Measurements from ENCODE around the gene FANCI. TPM values are rescaled to one million over a fixed set of nuclear protein-coding genes. Genes with fewer than 3 reads are reported as not detected.

The FANCI gene
- total RNA-seq, 1 donor from 2014 or later: 11.2 TPM

DNA sequence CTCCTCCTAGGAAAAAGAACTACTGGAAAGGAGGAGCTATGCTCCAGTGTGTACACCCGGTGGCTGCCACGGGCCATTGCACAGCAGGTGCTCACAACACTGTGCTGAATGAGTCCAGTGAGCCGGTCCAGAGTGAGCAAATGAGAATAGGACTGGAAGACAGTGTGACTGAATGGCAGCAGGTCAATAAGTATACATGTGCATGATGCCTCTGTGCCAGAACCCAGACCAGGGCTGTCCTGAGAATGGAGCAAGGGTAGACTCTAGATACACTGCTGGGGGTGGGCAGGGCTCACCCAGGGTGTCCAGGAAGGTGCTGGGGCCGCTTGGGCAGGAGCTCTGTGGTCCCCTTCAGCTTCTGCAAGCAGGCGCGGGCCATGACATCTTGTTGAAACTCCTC lies 82.5 kb downstream of the FANCI start:
- Mint-ChIP-seq H3K4me3 (ENCODE audit: unreplicated experiment) (no peak overlapping the region), H3K36me3 (ENCODE audit: low read depth) (peaks cover 50% of the 10 kb centered on the region), H3K27ac (ENCODE audit: unreplicated experiment) (no peak overlapping the region), H3K4me1 (ENCODE audit: low read depth) (peaks cover 15% of the 10 kb centered on the region), H3K27me3 (ENCODE audit: low read depth) (no peaks in the 10 kb centered on the region), H3K9me3 (ENCODE audit: low read depth) (no peaks in the 10 kb centered on the region)
- TF ChIP-seq, protein P1, sequence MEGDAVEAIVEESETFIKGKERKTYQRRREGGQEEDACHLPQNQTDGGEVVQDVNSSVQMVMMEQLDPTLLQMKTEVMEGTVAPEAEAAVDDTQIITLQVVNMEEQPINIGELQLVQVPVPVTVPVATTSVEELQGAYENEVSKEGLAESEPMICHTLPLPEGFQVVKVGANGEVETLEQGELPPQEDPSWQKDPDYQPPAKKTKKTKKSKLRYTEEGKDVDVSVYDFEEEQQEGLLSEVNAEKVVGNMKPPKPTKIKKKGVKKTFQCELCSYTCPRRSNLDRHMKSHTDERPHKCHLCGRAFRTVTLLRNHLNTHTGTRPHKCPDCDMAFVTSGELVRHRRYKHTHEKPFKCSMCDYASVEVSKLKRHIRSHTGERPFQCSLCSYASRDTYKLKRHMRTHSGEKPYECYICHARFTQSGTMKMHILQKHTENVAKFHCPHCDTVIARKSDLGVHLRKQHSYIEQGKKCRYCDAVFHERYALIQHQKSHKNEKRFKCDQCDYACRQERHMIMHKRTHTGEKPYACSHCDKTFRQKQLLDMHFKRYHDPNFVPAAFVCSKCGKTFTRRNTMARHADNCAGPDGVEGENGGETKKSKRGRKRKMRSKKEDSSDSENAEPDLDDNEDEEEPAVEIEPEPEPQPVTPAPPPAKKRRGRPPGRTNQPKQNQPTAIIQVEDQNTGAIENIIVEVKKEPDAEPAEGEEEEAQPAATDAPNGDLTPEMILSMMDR (IDR thresholded peaks at IDR 0.05): no peak
- no peak for DNase-seq (ENCODE audit: low spot score)

DNA sequence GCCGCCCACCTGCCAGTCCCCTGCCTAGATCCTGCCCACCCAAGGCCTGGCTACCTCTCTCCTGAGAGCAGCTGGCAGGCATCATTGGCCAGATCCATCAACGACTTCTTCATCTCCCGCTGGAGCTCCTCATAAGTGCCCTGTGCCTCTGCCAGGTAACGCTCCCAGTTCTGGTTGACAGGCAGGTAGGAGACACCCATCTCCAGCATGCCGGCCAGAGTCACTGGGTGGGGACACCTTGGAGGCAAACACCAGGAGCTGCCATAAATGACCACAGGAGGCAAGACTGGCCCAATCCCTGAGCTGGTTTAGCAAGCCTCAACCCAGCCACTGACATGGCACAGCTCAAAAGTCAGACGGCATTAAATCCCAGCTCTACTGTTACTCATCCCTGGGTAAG lies 83.3 kb downstream of the FANCI start:
- no peak overlapping the region for H3K4me3 Mint-ChIP-seq (ENCODE audit: unreplicated experiment)
- no peaks in the 10 kb centered on the region for H3K9me3 Mint-ChIP-seq (ENCODE audit: low read depth)
- TF ChIP-seq, protein P1 (IDR thresholded peaks at IDR 0.05): no peak
- peaks cover 53% of the 10 kb centered on the region for H3K36me3 Mint-ChIP-seq (ENCODE audit: low read depth)
- no peak overlapping the region for H3K27ac Mint-ChIP-seq (ENCODE audit: unreplicated experiment)
- no peak for DNase-seq (ENCODE audit: low spot score)
- H3K27me3 Mint-ChIP-seq (ENCODE audit: low read depth): no peaks in the 10 kb centered on the region
- H3K4me1 Mint-ChIP-seq (ENCODE audit: low read depth): peaks cover 23% of the 10 kb centered on the region

DNA sequence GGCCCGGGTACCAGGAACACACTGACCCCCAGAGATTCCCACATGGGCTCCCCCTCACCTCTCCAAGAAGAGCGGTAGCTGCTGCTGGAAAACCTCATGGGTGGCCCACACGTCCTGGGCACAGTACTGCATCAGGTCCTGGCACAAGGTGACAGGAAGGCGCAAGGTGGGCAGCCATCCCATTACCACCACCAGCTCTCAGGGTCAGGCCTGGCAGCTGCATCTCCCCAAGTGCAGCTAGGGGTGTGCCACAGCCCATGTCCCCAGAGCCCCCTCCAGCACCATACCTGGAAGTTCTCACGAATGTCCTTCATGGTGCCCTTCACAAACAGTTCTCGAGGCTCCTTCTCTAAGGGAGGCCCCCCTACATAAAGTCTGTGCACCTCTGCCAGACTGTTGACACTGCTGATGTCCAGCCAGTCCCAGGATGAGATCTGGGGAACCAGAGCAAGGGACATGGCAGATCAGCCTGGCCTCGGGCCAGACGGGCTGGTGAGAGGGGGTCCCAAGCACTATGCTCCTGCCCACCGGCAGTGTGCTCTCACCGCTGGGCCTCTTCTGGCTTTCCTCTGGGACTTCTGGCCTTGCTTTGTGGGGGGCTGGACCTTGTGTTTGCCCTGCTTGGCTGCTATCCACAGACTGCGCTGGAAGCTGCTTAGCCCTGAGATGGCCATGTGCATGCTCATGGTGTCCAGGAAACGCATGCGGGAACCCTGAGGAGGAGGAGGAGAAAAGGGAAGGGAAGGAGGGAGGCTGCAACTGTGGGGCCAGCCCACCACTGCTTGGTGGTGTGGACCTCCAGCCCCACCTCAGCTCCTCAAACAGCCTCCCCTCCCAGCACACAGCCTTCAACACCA lies 84.8 kb downstream of the FANCI start:
- peaks cover 32% of the 10 kb centered on the region for H3K4me1 Mint-ChIP-seq (ENCODE audit: low read depth)
- no peak for DNase-seq (ENCODE audit: low spot score)
- H3K27me3 Mint-ChIP-seq (ENCODE audit: low read depth): no peaks in the 10 kb centered on the region
- TF ChIP-seq, protein P1 (IDR thresholded peaks at IDR 0.05): no peak
- no peaks in the 10 kb centered on the region for H3K9me3 Mint-ChIP-seq (ENCODE audit: low read depth)
- H3K4me3 Mint-ChIP-seq (ENCODE audit: unreplicated experiment): no peak overlapping the region
- H3K27ac Mint-ChIP-seq (ENCODE audit: unreplicated experiment): no peak overlapping the region
- H3K36me3 Mint-ChIP-seq (ENCODE audit: low read depth): peaks cover 51% of the 10 kb centered on the region

DNA sequence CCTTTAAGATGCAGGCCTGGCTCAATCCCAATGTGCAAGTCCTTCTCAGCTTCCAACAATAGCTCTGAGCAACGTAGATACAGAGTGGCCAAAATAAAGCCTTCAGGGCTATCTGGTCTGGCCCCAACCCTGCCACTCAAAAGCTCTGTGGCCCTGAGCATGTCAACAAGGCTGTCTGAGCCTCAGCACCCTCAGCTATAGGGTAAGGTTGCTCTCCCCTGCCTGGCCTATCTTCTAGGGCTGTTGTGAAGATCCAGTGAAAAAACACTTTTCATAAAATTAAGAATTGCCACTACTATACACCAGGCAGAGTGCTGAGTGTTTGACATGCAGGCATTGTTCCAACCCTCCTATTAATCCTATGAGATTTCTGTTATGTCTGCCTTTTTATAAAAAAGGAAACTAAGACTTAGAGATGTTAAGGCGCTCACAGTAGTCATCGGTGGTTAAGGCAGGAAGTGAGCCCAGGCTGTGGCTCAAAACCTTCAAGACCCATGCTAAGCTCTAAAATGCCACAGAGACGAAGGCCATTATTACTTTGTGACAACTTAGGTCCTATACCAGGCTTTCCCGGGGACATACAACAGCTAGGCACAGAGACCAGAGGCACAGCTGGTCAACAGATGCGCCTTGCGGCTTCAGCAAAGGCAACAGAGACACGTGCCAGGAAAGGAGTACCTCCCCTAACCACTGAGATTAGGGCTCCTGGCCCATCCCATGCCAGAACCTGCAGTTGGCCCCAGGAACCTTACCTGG lies 85.7 kb downstream of the FANCI start:
- no peak for DNase-seq (ENCODE audit: low spot score)
- Mint-ChIP-seq H3K4me1 (ENCODE audit: low read depth) (peaks cover 34% of the 10 kb centered on the region), H3K36me3 (ENCODE audit: low read depth) (peaks cover 45% of the 10 kb centered on the region), H3K9me3 (ENCODE audit: low read depth) (no peaks in the 10 kb centered on the region), H3K27ac (ENCODE audit: unreplicated experiment) (no peak overlapping the region), H3K4me3 (ENCODE audit: unreplicated experiment) (no peak overlapping the region), H3K27me3 (ENCODE audit: low read depth) (no peaks in the 10 kb centered on the region)
- TF ChIP-seq, protein P1 (IDR thresholded peaks at IDR 0.05): no peak

DNA sequence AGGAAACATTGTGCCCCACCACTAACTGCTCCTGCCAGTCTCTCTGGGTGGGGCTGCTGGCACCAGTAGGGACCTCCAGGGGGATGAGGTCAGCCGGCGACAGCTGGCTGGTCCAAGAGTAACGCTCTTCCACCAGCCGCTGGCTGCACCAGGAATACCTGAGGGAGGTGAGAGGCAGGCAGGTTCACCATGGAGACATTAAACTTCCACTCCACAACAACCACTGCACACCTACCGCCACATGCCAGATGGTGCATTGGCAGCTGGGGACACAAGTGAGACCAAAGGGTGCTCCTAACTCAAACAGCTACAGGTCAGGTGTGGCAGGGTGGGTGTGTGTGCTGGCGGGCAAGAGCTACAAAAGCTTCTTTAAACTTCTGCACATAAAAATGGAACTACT lies 86.3 kb downstream of the FANCI start:
- H3K27ac Mint-ChIP-seq (ENCODE audit: unreplicated experiment): no peak overlapping the region
- peak; percentile 52 for DNase-seq (ENCODE audit: low spot score)
- TF ChIP-seq, protein P1 (IDR thresholded peaks at IDR 0.05): no peak

More for the DNA sequence above, 86.3 kb downstream of the FANCI start:
- H3K27me3 Mint-ChIP-seq (ENCODE audit: low read depth): no peaks in the 10 kb centered on the region
- H3K36me3 Mint-ChIP-seq (ENCODE audit: low read depth): peaks cover 39% of the 10 kb centered on the region
- H3K4me1 Mint-ChIP-seq (ENCODE audit: low read depth): peaks cover 36% of the 10 kb centered on the region
- no peak overlapping the region for H3K4me3 Mint-ChIP-seq (ENCODE audit: unreplicated experiment)
- H3K9me3 Mint-ChIP-seq (ENCODE audit: low read depth): no peaks in the 10 kb centered on the region
